ENCODE measurements around the gene MT2A. TPM values are rescaled to one million over a fixed set of nuclear protein-coding genes. Genes with fewer than 3 reads are reported as not detected.

Gene MT2A
- 109 and 211 TPM in 2 replicates for total RNA-seq (2014; rRNA removed; shearing (Covaris generic))
- polyA plus RNA-seq (2016; fragmentation: Nextera tagmentation; extraction: Ambion mirVana): 3,414 and 3,441 TPM in 2 replicates

GRCh38 chr16:56608043-56608875, at the start of gene MT2A:
TSS of gene MT2A (plus strand) at chr16:56608584. CDS start at chr16:56608656, 72 bp downstream.
- in situ Hi-C loops (cut with MboI): no loop called here
- Histone ChIP-seq H3K27ac (peak within 1 kb of the TSS; percentile 100), H3K79me2 (ENCODE audit: insufficient read depth) (peaks cover 12% of the 10 kb centered on the region; the same call in 1 of the 2 replicates), H3K4me2 (ENCODE audit: unreplicated experiment) (peak within 1 kb of the TSS; percentile 92), H3F3A (ENCODE audit: insufficient read depth) (peaks cover 70% of the 10 kb centered on the region), H3K4me3 (peak within 1 kb of the TSS; percentile 95), H4K20me1 (ENCODE audit: insufficient read depth) (no peaks in the 10 kb centered on the region), H2AFZ (peak within 1 kb of the TSS; percentile 51; the same call in 1 of the 2 replicates), H3K27me3 (replicated peaks; ENCODE audit: insufficient read depth) (no peaks in the 10 kb centered on the region), H3K9ac (peak within 1 kb of the TSS; percentile 96), H3K4me1 (ENCODE audit: insufficient read depth) (peaks cover 58% of the 10 kb centered on the region), H3K9me3 (ENCODE audit: low read depth) (no peaks in the 10 kb centered on the region), H3K9me2 (ENCODE audit: insufficient read depth) (no peaks in the 10 kb centered on the region), H3K36me3 (ENCODE audit: low read depth) (no peaks in the 10 kb centered on the region)
- no peak for TF ChIP-seq EZH2phosphoT487 (IDR thresholded peaks at IDR 0.05; ENCODE audit: insufficient read depth, low read depth)
- TF ChIP-seq EZH2 (IDR thresholded peaks at IDR 0.05; ENCODE audit: insufficient read depth, poor library complexity, severe bottlenecking): no peak
- WGBS, 2 experiments (ENCODE audit: low coverage in 1 of 2, low lambda C conversion rate in 2 of 2, missing lambda C conversion rate in 2 of 2): 1% methylated on average over 52 to 61 of the region's 62 CpGs
- peak; percentile 100 for DNase-seq

GRCh38 chr16:56559109-56559508, 49.3 kb upstream of the MT2A start:
- in situ Hi-C loops (cut with MboI): no loop called here

GRCh38 chr16:56560447-56560846, 47.9 kb upstream of the MT2A start:
- no peaks in the 10 kb centered on the region for H3K9me3 ChIP-seq (ENCODE audit: low read depth)
- 54 to 77% methylated on average over 1 of the region's 1 CpG for WGBS, 2 experiments (ENCODE audit: low coverage in 1 of 2, low lambda C conversion rate in 2 of 2, missing lambda C conversion rate in 2 of 2)
- H3K79me2 ChIP-seq (ENCODE audit: insufficient read depth): no peaks in the 10 kb centered on the region
- no peak overlapping the region for H2AFZ ChIP-seq
- H3K4me1 ChIP-seq (ENCODE audit: insufficient read depth): 0 out of 2 replicates have a peak, but pooled peaks cover 7% of the 10 kb centered on the region
- H3K9me2 ChIP-seq (ENCODE audit: insufficient read depth): no peaks in the 10 kb centered on the region
- in situ Hi-C loops (cut with MboI): no loop called here
- DNase-seq: no peak
- H4K20me1 ChIP-seq (ENCODE audit: insufficient read depth): no peaks in the 10 kb centered on the region
- no peak overlapping the region for H3K27ac ChIP-seq
- TF ChIP-seq EZH2 (IDR thresholded peaks at IDR 0.05; ENCODE audit: insufficient read depth, poor library complexity, severe bottlenecking) (no peak), EZH2phosphoT487 (IDR thresholded peaks at IDR 0.05; ENCODE audit: insufficient read depth, low read depth) (no peak)
- no peak overlapping the region for H3K9ac ChIP-seq
- no peaks in the 10 kb centered on the region for H3K36me3 ChIP-seq (ENCODE audit: low read depth)
- H3K4me2 ChIP-seq (ENCODE audit: unreplicated experiment): no peak overlapping the region
- no peak overlapping the region for H3K4me3 ChIP-seq
- no peaks in the 10 kb centered on the region for H3F3A ChIP-seq (ENCODE audit: insufficient read depth)
- peaks cover 2% of the 10 kb centered on the region; the same call in 1 of the 2 replicates for H3K27me3 ChIP-seq (replicated peaks; ENCODE audit: insufficient read depth)

More at GRCh38 chr16:56559109-56559508, 49.3 kb upstream of the MT2A start:
- no peaks in the 10 kb centered on the region for H3K27me3 ChIP-seq (replicated peaks; ENCODE audit: insufficient read depth)
- H3K9me2 ChIP-seq (ENCODE audit: insufficient read depth): no peaks in the 10 kb centered on the region
- no peak overlapping the region for H2AFZ ChIP-seq
- H3K4me3 ChIP-seq: no peak overlapping the region
- H3F3A ChIP-seq (ENCODE audit: insufficient read depth): no peaks in the 10 kb centered on the region
- H3K36me3 ChIP-seq (ENCODE audit: low read depth): no peaks in the 10 kb centered on the region
- TF ChIP-seq EZH2 (IDR thresholded peaks at IDR 0.05; ENCODE audit: insufficient read depth, poor library complexity, severe bottlenecking) (no peak), EZH2phosphoT487 (IDR thresholded peaks at IDR 0.05; ENCODE audit: insufficient read depth, low read depth) (no peak)
- no peak for DNase-seq
- no peaks in the 10 kb centered on the region for H3K9me3 ChIP-seq (ENCODE audit: low read depth)
- 93 to 94% methylated on average over 4 of the region's 4 CpGs for WGBS, 2 experiments (ENCODE audit: low coverage in 1 of 2, low lambda C conversion rate in 2 of 2, missing lambda C conversion rate in 2 of 2)
- H4K20me1 ChIP-seq (ENCODE audit: insufficient read depth): no peaks in the 10 kb centered on the region
- 0 out of 2 replicates have a peak, but pooled peaks cover 7% of the 10 kb centered on the region for H3K4me1 ChIP-seq (ENCODE audit: insufficient read depth)
- H3K4me2 ChIP-seq (ENCODE audit: unreplicated experiment): no peak overlapping the region
- no peaks in the 10 kb centered on the region for H3K79me2 ChIP-seq (ENCODE audit: insufficient read depth)
- no peak overlapping the region for H3K27ac ChIP-seq
- no peak overlapping the region for H3K9ac ChIP-seq

- in situ Hi-C loops (cut with MboI): no loop called here
- Histone ChIP-seq H3K79me2 (ENCODE audit: insufficient read depth) (no peaks in the 10 kb centered on the region), H3K27ac (no peak overlapping the region), H3F3A (ENCODE audit: insufficient read depth) (no peaks in the 10 kb centered on the region), H3K4me3 (no peak overlapping the region), H3K9me2 (ENCODE audit: insufficient read depth) (no peaks in the 10 kb centered on the region), H4K20me1 (ENCODE audit: insufficient read depth) (no peaks in the 10 kb centered on the region), H3K4me1 (ENCODE audit: insufficient read depth) (0 out of 2 replicates have a peak, but pooled peaks cover 7% of the 10 kb centered on the region), H3K27me3 (replicated peaks; ENCODE audit: insufficient read depth) (peaks cover 9% of the 10 kb centered on the region; the same call in 1 of the 2 replicates), H3K36me3 (ENCODE audit: low read depth) (no peaks in the 10 kb centered on the region), H3K9ac (no peak overlapping the region), H2AFZ (no peak overlapping the region), H3K4me2 (ENCODE audit: unreplicated experiment) (no peak overlapping the region), H3K9me3 (ENCODE audit: low read depth) (no peaks in the 10 kb centered on the region)
- no peak for DNase-seq
- TF ChIP-seq EZH2 (IDR thresholded peaks at IDR 0.05; ENCODE audit: insufficient read depth, poor library complexity, severe bottlenecking): no peak
- TF ChIP-seq EZH2phosphoT487 (IDR thresholded peaks at IDR 0.05; ENCODE audit: insufficient read depth, low read depth): no peak
- WGBS, 2 experiments (ENCODE audit: low coverage in 1 of 2, low lambda C conversion rate in 2 of 2, missing lambda C conversion rate in 2 of 2): 57 to 58% methylated on average over 1 of the region's 1 CpG
Observed at GRCh38 chr16:56561126-56561525, 47.3 kb upstream of the MT2A start.

Measured in GM23248 (cell line).